Ishikawa (cell line): ENCODE data around the gene SLC12A1.

Experiments
- CEBPB ChIP-seq: IDR thresholded peaks from 2 replicates; pipeline ENCODE4 v1.6.1; 2012
- EGR1 ChIP-seq: IDR thresholded peaks from 2 replicates; pipeline ENCODE4 v1.6.1; 2012
- EP300 ChIP-seq: IDR thresholded peaks from 2 replicates; pipeline ENCODE4 v1.6.1; 2012; ENCODE audit warnings: borderline replicate concordance
- FOXM1 ChIP-seq: IDR thresholded peaks from 2 replicates; pipeline ENCODE4 v1.6.1; 2012; ENCODE audit warnings: low read depth, borderline replicate concordance
- TAF1 ChIP-seq: IDR thresholded peaks from 2 replicates; pipeline ENCODE4 v1.6.1; 2012; ENCODE audit warnings: low read depth, mild to moderate bottlenecking
- TCF12 ChIP-seq: IDR thresholded peaks from 2 replicates; pipeline ENCODE4 v1.6.1; 2012; ENCODE audit warnings: low read depth

GRCh38 chr15:48304398-48304797 lies 98.3 kb downstream of the SLC12A1 start:
- TF ChIP-seq FOXM1 (no peak), TAF1 (no peak), TCF12 (no peak), EGR1 (no peak), CEBPB (no peak), EP300 (no peak)
